Stimulated activated CD4-positive, alpha-beta T cell treated with anti-CD3 and anti-CD28 coated beads, Interleukin-1b, Interleukin-23, amount 100 ng/mL, for 48 hours (primary cell): ENCODE results near the gene UBXN1.

ENCODE experiments used
- DNase-seq: peaks from one replicate; pipeline ENCODE4 v3.0.0-alpha.2; 2020

Gene UBXN1

DNA sequence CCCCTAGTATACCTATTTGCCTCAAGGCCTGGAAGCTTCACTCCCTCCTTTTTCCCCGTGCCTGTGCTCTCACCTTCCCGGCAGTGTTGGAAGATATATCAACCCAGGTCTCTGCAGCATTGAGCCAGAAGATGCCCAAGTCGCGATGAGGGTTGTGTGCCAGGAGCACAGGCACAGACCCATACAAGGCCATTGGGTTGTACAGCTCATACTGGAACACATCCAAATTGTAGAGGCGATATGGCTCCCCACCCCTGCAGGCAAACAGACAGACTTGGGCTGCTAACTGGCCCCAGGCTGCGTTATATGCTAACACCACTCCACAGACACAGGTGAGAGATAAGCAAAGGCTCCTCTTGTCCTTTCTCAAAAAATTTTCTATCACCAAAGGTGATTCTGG lies 46.4 kb downstream of the UBXN1 start:
- DNase-seq: no peak

DNA sequence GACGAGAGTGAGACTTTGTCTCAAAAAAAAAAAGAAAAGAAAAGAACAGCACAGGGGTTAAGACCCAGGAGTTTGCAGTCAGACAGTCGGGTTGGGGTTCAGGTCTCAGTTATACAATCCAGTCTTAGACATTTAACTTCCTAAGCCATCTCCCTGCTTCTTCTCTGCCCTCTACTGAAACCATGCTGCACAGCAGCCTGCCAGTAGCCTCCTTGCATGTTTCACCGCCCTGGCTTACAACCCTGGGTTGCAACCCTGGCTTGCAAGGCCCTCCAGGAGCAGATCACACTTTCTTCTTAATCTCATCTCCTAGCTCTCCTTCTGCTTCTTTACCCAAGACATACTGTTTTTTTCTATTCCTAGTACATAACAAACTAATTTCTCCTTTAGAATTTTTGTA lies 51.2 kb downstream of the UBXN1 start:
- DNase-seq: no peak
